ENCODE measurements around the gene TRIM33. TPM values are rescaled to one million over a fixed set of nuclear protein-coding genes. Genes with fewer than 3 reads are reported as not detected.
A peak's percentile ranks its signal among the peaks of the same experiment; 100 is the strongest.
"Not testable (repeated sequence)": the region's sequence is repeated elsewhere in the genome, so short reads cannot be mapped to it uniquely, and the experiment has no call there.

TRIM33 gene
- total RNA-seq, 1 experiment from 2014 or later: 50.1 TPM

DNA sequence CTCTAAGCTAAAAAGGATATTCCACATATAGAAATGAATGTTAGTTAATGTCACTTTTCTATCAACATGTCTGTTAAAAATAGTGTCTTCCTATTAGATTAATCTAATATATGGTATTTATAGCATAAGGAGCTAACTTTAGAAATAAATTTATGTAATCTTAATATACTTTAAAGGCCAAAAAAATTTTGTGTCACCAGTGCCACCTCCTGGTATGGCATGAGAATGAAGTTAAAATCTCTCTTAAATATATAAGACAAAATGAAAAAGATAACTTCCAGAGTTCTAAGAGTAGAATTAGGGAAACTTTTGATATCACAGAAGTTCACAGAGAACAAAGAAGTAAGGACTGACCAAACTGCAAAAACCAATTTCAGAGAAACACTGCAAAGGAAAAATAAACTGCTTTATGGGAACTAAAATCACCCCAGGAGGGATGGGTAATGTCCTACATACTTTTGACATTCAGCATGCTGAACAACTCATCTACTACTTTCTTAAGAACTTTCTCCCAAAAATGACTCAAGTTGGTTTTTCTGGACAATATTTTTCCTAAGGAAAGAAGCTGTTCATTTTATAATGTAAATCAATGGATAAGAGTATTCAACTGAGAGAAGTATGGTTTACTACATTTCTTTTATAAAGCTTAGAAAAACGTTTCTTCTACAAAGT is 82.8 kb downstream of the TRIM33 start:
- ChIA-PET CTCF (interaction anchor here (0.7 to 0.8 kb wide), 2 partner anchors 10 to 131 kb away, joined by 3 to 4 read pairs; no protein-coding TSS in a partner anchor), POLR2A (ENCODE audit: low non-redundant PET) (interaction anchor here (0.7 kb wide), 1 partner anchor 75 kb away, joined by 4 read pairs; no protein-coding TSS in a partner anchor)
- no peak overlapping the region for H3K27ac ChIP-seq (ENCODE audit: low read depth, low read length, poor library complexity, severe bottlenecking)
- BruUV-seq (replicated peaks): no TSS peak
- peaks cover 36% of the 10 kb centered on the region for H3K36me3 ChIP-seq (ENCODE audit: insufficient read depth, low read length, poor library complexity, severe bottlenecking)
- peak; percentile 32 for DNase-seq (ENCODE audit: low spot score)
- H3K4me1 ChIP-seq (ENCODE audit: insufficient read depth, low read length, poor library complexity, severe bottlenecking): peaks cover 9% of the 10 kb centered on the region
- no peaks in the 10 kb centered on the region for H3K9me3 ChIP-seq (ENCODE audit: low read depth, low read length, poor library complexity, severe bottlenecking)
- TF ChIP-seq, protein P1, sequence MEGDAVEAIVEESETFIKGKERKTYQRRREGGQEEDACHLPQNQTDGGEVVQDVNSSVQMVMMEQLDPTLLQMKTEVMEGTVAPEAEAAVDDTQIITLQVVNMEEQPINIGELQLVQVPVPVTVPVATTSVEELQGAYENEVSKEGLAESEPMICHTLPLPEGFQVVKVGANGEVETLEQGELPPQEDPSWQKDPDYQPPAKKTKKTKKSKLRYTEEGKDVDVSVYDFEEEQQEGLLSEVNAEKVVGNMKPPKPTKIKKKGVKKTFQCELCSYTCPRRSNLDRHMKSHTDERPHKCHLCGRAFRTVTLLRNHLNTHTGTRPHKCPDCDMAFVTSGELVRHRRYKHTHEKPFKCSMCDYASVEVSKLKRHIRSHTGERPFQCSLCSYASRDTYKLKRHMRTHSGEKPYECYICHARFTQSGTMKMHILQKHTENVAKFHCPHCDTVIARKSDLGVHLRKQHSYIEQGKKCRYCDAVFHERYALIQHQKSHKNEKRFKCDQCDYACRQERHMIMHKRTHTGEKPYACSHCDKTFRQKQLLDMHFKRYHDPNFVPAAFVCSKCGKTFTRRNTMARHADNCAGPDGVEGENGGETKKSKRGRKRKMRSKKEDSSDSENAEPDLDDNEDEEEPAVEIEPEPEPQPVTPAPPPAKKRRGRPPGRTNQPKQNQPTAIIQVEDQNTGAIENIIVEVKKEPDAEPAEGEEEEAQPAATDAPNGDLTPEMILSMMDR (conservative IDR thresholded peaks at IDR 0.05; ENCODE audit: low read depth, low read length): peak; percentile 72
- no peak for TF ChIP-seq EZH2 (IDR thresholded peaks at IDR 0.05; ENCODE audit: borderline replicate concordance, low read depth, low read length, poor library complexity, severe bottlenecking)
- intact Hi-C loops (cut with micrococcal nuclease; ENCODE audit: unreplicated experiment): loop anchor here (2.0 to 5.0 kb wide), 2 partner anchors 81 to 449 kb away; partner anchors contain the start of gene OLFML3
- no peak overlapping the region for H3K4me3 ChIP-seq (ENCODE audit: low read depth, low read length, poor library complexity, severe bottlenecking)
- no peaks in the 10 kb centered on the region for H3K27me3 ChIP-seq (replicated peaks; ENCODE audit: insufficient read depth, low read depth, low read length, poor library complexity)

DNA sequence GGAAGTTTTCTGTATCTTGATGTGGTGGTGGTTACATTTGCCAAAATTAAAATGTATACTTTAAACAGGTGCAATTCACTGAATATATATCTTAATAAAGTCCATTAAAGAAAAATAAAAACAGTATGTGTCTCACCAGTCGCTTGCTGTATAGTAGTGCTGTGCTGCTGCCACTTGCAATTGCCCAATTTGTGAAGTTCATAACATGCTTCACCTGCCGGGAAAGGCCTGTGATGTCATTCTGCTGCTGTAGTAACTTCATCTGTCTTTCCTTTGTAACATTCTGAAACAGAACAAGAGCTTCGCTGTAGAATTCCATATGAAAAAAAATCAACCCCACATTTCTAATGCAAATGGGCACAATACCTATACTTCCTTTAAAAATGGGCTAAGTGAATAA is 83.4 kb downstream of the TRIM33 start:
- POLR2A ChIA-PET (ENCODE audit: low non-redundant PET): no interaction called here
- CTCF ChIA-PET: interaction anchor here (0.8 kb wide), 1 partner anchor 11 kb away, joined by 4 read pairs; no protein-coding TSS in a partner anchor
- Histone ChIP-seq H3K36me3 (ENCODE audit: insufficient read depth, low read length, poor library complexity, severe bottlenecking) (peaks cover 41% of the 10 kb centered on the region), H3K9me3 (ENCODE audit: low read depth, low read length, poor library complexity, severe bottlenecking) (no peaks in the 10 kb centered on the region), H3K27ac (ENCODE audit: low read depth, low read length, poor library complexity, severe bottlenecking) (no peak overlapping the region), H3K27me3 (replicated peaks; ENCODE audit: insufficient read depth, low read depth, low read length, poor library complexity) (no peaks in the 10 kb centered on the region), H3K4me3 (ENCODE audit: low read depth, low read length, poor library complexity, severe bottlenecking) (no peak overlapping the region), H3K4me1 (ENCODE audit: insufficient read depth, low read length, poor library complexity, severe bottlenecking) (peaks cover 9% of the 10 kb centered on the region)
- intact Hi-C loops (cut with micrococcal nuclease; ENCODE audit: unreplicated experiment): loop anchor here (2.0 to 5.0 kb wide), 2 partner anchors 80 to 449 kb away; partner anchors contain the start of gene OLFML3
- BruUV-seq (replicated peaks): no TSS peak
- DNase-seq (ENCODE audit: low spot score): no peak
- TF ChIP-seq, protein P1 (conservative IDR thresholded peaks at IDR 0.05; ENCODE audit: low read depth, low read length): no peak
- no peak for TF ChIP-seq EZH2 (IDR thresholded peaks at IDR 0.05; ENCODE audit: borderline replicate concordance, low read depth, low read length, poor library complexity, severe bottlenecking)

DNA sequence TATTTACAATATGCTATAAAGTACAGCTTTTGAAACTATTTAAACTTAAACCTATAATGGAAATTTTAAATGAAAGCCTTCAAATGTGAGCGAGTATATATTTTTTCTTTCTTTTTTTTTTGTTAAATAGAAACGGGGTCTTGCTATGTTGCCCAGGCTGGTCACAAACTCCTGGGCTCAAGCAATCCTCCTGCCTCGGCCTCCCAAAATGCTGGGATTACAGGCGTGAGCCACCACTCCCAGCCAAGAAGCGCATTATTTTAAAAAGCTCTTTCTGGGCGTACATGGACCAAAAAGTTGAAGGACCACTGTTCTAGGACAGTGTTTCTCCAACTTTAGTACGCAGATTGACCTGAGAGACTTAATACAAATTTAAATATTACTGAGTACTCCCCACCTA is 87.5 kb downstream of the TRIM33 start:
- DNase-seq (ENCODE audit: low spot score): no peak
- Histone ChIP-seq H3K36me3 (ENCODE audit: insufficient read depth, low read length, poor library complexity, severe bottlenecking) (peaks cover 77% of the 10 kb centered on the region), H3K27ac (ENCODE audit: low read depth, low read length, poor library complexity, severe bottlenecking) (no peak overlapping the region), H3K9me3 (ENCODE audit: low read depth, low read length, poor library complexity, severe bottlenecking) (no peaks in the 10 kb centered on the region), H3K4me3 (ENCODE audit: low read depth, low read length, poor library complexity, severe bottlenecking) (no peak overlapping the region), H3K27me3 (replicated peaks; ENCODE audit: insufficient read depth, low read depth, low read length, poor library complexity) (no peaks in the 10 kb centered on the region), H3K4me1 (ENCODE audit: insufficient read depth, low read length, poor library complexity, severe bottlenecking) (no peaks in the 10 kb centered on the region)
- ChIA-PET CTCF (no interaction called here), POLR2A (ENCODE audit: low non-redundant PET) (no interaction called here)
- TF ChIP-seq, protein P1 (conservative IDR thresholded peaks at IDR 0.05; ENCODE audit: low read depth, low read length): no peak
- intact Hi-C loops (cut with micrococcal nuclease; ENCODE audit: unreplicated experiment): no loop called here
- BruUV-seq (replicated peaks): no TSS peak

DNA sequence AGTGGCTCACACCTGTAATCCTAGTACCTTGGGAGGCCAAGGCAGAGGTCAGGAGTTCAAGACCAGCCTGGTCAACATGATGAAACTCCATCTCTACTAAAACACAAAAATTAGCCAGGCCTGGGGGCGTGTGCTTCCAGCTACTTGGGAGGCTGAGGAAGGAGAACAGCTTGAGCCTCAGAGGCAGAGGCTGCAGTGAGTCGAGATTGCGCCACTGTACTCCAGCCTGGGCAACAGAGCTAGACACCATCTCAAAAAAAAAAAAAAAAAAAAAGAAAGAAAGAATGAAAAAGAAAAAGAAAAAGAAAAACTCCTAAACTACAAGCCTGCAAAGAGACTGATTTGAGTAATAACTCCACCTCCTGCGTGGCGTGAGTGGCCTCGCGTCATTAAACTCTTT is 92.1 kb downstream of the TRIM33 start:
- DNase-seq (ENCODE audit: low spot score); BruUV-seq (replicated peaks); H3K4me3 ChIP-seq (ENCODE audit: low read depth, low read length, poor library complexity, severe bottlenecking); POLR2A ChIA-PET (ENCODE audit: low non-redundant PET); H3K27ac ChIP-seq (ENCODE audit: low read depth, low read length, poor library complexity, severe bottlenecking); H3K27me3 ChIP-seq (replicated peaks; ENCODE audit: insufficient read depth, low read depth, low read length, poor library complexity); H3K9me3 ChIP-seq (ENCODE audit: low read depth, low read length, poor library complexity, severe bottlenecking); CTCF ChIA-PET; H3K4me1 ChIP-seq (ENCODE audit: insufficient read depth, low read length, poor library complexity, severe bottlenecking); intact Hi-C loops (cut with micrococcal nuclease; ENCODE audit: unreplicated experiment): not testable (repeated sequence)
- peaks cover 58% of the 10 kb centered on the region for H3K36me3 ChIP-seq (ENCODE audit: insufficient read depth, low read length, poor library complexity, severe bottlenecking)
